Kidney epithelial cell (primary cell): ENCODE data around the gene BMP6. TPM values are rescaled to one million over a fixed set of nuclear protein-coding genes. Genes with fewer than 3 reads are reported as not detected.

Experiments
- DNase-seq: peaks from one replicate; pipeline ENCODE4 v3.0.0-alpha.2; 2010; ENCODE audit warnings: low read depth
- H3K27me3 ChIP-seq: 2 replicates; pipeline ENCODE4 v1.6.0; 2011; ENCODE audit warnings: low read length; ENCODE audit not compliant: control insufficient read depth, insufficient read depth
- H3K36me3 ChIP-seq: 2 replicates; pipeline ENCODE4 v1.5.1; 2011; ENCODE audit warnings: low read length; ENCODE audit not compliant: control insufficient read depth, insufficient read depth
- H3K4me3 ChIP-seq: 2 replicates; pipeline ENCODE4 v1.5.1; 2011; ENCODE audit warnings: low read depth, mild to moderate bottlenecking, control low read depth, low read length
- total RNA-seq: library from RNA; depleted of rRNA; stranded (reverse); fragments of >200 nt; gene quantifications from 2 replicates; pipeline ENCODE4 v1.2.3, GENCODE V29; 2015
- TF ChIP-seq, protein P1 (sequence below): IDR thresholded peaks from 2 replicates; pipeline ENCODE4 v1.5.1; 2011; ENCODE audit warnings: mild to moderate bottlenecking, moderate library complexity, low read length, control low read depth, inconsistent platforms; ENCODE audit not compliant: insufficient read depth, poor library complexity, severe bottlenecking

Gene BMP6
- total RNA-seq, 1 donor from 2014 or later = 1.1 TPM

DNA sequence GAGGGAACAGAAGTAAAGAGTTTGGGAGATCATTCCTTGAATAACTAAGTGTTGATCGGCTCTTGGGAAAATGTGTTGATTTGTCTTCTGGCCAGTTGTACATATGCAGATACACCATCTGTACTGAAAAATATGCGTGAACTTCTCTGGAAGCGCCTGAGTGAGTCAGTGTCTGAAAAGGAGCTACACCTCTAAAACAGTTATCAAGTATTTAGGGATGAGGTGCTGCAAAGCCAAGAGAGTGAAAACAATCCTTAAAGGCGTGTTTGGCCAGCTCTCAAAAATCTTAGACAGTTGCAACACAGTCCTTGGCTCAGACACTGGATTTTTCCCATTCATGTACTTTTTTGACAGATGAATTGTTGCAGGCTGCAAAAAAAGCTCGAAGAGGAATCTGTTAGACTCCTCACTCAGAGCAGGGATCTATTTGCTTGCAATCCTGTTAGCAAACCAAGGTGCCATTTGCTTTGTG is 61.3 kb downstream of the BMP6 start:
- Histone ChIP-seq H3K36me3 (no peaks in the 10 kb centered on the region), H3K27me3 (peaks cover 2% of the 10 kb centered on the region), H3K4me3 (no peak overlapping the region)
- TF ChIP-seq, protein P1, sequence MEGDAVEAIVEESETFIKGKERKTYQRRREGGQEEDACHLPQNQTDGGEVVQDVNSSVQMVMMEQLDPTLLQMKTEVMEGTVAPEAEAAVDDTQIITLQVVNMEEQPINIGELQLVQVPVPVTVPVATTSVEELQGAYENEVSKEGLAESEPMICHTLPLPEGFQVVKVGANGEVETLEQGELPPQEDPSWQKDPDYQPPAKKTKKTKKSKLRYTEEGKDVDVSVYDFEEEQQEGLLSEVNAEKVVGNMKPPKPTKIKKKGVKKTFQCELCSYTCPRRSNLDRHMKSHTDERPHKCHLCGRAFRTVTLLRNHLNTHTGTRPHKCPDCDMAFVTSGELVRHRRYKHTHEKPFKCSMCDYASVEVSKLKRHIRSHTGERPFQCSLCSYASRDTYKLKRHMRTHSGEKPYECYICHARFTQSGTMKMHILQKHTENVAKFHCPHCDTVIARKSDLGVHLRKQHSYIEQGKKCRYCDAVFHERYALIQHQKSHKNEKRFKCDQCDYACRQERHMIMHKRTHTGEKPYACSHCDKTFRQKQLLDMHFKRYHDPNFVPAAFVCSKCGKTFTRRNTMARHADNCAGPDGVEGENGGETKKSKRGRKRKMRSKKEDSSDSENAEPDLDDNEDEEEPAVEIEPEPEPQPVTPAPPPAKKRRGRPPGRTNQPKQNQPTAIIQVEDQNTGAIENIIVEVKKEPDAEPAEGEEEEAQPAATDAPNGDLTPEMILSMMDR = no peak
- DNase-seq = no peak

GRCh38 chr6:7787731-7788130 is 61.8 kb downstream of the BMP6 start:
- Histone ChIP-seq H3K36me3 (no peaks in the 10 kb centered on the region), H3K4me3 (no peak overlapping the region), H3K27me3 (peaks cover 2% of the 10 kb centered on the region)
- TF ChIP-seq, protein P1 = no peak
- no peak for DNase-seq

GRCh38 chr6:7794509-7794908 is 68.6 kb downstream of the BMP6 start:
- no peak for DNase-seq
- no peaks in the 10 kb centered on the region for H3K27me3 ChIP-seq
- TF ChIP-seq, protein P1 = no peak
- H3K4me3 ChIP-seq = no peak overlapping the region
- H3K36me3 ChIP-seq = no peaks in the 10 kb centered on the region

GRCh38 chr6:7797386-7797785 is 71.5 kb downstream of the BMP6 start:
- no peak overlapping the region for H3K4me3 ChIP-seq
- TF ChIP-seq, protein P1 = no peak
- H3K36me3 ChIP-seq = no peaks in the 10 kb centered on the region
- H3K27me3 ChIP-seq = no peaks in the 10 kb centered on the region
- no peak for DNase-seq

- Histone ChIP-seq H3K36me3 (no peaks in the 10 kb centered on the region), H3K27me3 (no peaks in the 10 kb centered on the region), H3K4me3 (no peak overlapping the region)
- TF ChIP-seq, protein P1 = no peak
- no peak for DNase-seq
Measured at GRCh38 chr6:7798751-7799150, 72.9 kb downstream of the BMP6 start.

DNA sequence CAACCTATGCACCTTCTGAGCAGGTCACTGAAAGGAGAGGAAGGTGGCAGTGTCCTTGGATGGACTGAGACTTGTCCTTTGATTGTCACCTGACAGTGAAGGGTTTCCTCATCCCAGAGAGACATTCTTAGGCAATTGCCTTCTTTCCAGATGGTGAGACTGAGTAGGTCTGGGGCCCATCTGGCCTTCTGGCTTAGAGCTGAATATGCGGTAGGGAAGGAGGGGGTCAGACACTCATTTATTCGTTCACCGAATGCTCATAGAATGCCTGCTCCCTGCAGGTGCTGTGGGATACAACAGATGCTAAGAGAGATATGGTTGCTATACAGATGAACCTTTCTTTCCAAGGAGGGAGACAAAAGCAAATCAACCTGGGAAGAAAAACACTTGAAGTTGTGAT is 76.8 kb downstream of the BMP6 start:
- Histone ChIP-seq H3K4me3 (no peak overlapping the region), H3K27me3 (no peaks in the 10 kb centered on the region), H3K36me3 (no peaks in the 10 kb centered on the region)
- DNase-seq = no peak
- TF ChIP-seq, protein P1 = no peak
